Gastroesophageal sphincter (tissue), 4 donors: ENCODE data around the gene PARK7. TPM values are rescaled to one million over a fixed set of nuclear protein-coding genes. Genes with fewer than 3 reads are reported as not detected.

ENCODE experiments used
- ATAC-seq: fragments of 150-250 bp; one replicate; pipeline ENCODE4 v1.9.1; 2016; ENCODE audit warnings: mild to moderate bottlenecking, moderate library complexity
- H3K27ac ChIP-seq, 4 donors: fragments of 200-600 bp; sonication (generic) in 3 of 4; 1 replicate in 3 of 4; 2 replicates in 1 of 4; pipeline ENCODE4 v1.5.1; 2016 to 2019
- H3K27me3 ChIP-seq: fragments of 200-600 bp; sonication (generic); one replicate; pipeline ENCODE4 v1.5.1; 2019
- H3K36me3 ChIP-seq, 2 donors: fragments of 200-600 bp; sonication (generic); one replicate each; pipeline ENCODE4 v1.5.1; 2019; ENCODE audit warnings: control low read depth in 1 of 2
- H3K4me1 ChIP-seq, 3 donors: fragments of 200-600 bp; sonication (generic); 1 replicate in 2 of 3; 2 replicates in 1 of 3; pipeline ENCODE4 v1.5.1; 2016 to 2019; ENCODE audit warnings: control low read depth in 2 of 3
- H3K4me3 ChIP-seq, 2 donors: fragments of 200-600 bp; sonication (generic); one replicate each; pipeline ENCODE4 v1.5.1; 2019; ENCODE audit warnings: mild to moderate bottlenecking in 1 of 2, moderate library complexity in 1 of 2
- H3K9me3 ChIP-seq, 3 donors: fragments of 200-600 bp; sonication (generic); one replicate each; pipeline ENCODE4 v1.5.1; 2017 to 2019; ENCODE audit warnings: control low read depth in 2 of 3
- CTCF ChIP-seq, 4 experiments: fragments of 200-600 bp in 2 of 4; fragments of 450-650 bp in 2 of 4; sonication (generic) in 1 of 4; IDR thresholded peaks; one replicate each; pipeline ENCODE4 v1.5.1; 2017 to 2019; ENCODE audit warnings: antibody characterized with exemption in 4 of 4, mild to moderate bottlenecking in 2 of 4, moderate library complexity in 2 of 4
- EP300 ChIP-seq: sonication (generic); formaldehyde crosslinking; IDR thresholded peaks from one replicate; pipeline ENCODE4 v1.6.1; 2017; ENCODE audit warnings: antibody characterized with exemption, mild to moderate bottlenecking
- POLR2A ChIP-seq, 2 donors: fragments of 450-650 bp; IDR thresholded peaks; one replicate each; pipeline ENCODE4 v1.6.1; 2017; ENCODE audit warnings: antibody characterized with exemption in 2 of 2, mild to moderate bottlenecking in 2 of 2, moderate library complexity in 1 of 2
- POLR2AphosphoS5 ChIP-seq: sonication (generic); formaldehyde crosslinking; IDR thresholded peaks from one replicate; pipeline ENCODE4 v1.6.1; 2017; ENCODE audit warnings: antibody characterized with exemption
- WGBS, 2 donors: methylation state at CpG; one replicate each; pipeline ENCODE4 v1.1.5; 2018; ENCODE audit warnings: low coverage in 1 of 2; 5-methylcytosine and 5-hydroxymethylcytosine counted together
- total RNA-seq, 4 donors: library from RNA; depleted of rRNA; stranded (reverse); fragments of >200 nt; gene quantifications; one replicate each; pipeline ENCODE4 v1.1.0, GENCODE V29; 2016

PARK7 gene
- total RNA-seq, 4 donors from 2014 or later = 208 to 250 (median 224) TPM

- Histone ChIP-seq H3K27me3 (no peaks in the 10 kb centered on the region), H3K4me3 (peak overlapping the region; percentile 3 to 12), H3K9me3 (no peaks in the 10 kb centered on the region), H3K27ac (peak overlapping the region; percentile 59 to 98 (median 86)), H3K36me3 (peaks cover 23 to 40% of the 10 kb centered on the region in 2 donors), H3K4me1 (peaks cover 31 to 94% (median 42%) of the 10 kb centered on the region in 3 donors)
- no peak for TF ChIP-seq CTCF (IDR thresholded peaks at IDR 0.05)
- TF ChIP-seq POLR2A (IDR thresholded peaks at IDR 0.05) = no peak
- TF ChIP-seq EP300 = no peak
- TF ChIP-seq POLR2AphosphoS5 = no peak
- 22 to 25% methylated on average over 4 of the region's 4 CpGs for WGBS, 2 donors
- no peak for ATAC-seq
These were observed 54.8 kb downstream of the PARK7 start for GRCh38 chr1:8016210-8016894.

GRCh38 chr1:8016895-8017241 is 55.4 kb downstream of the PARK7 start:
- Histone ChIP-seq H3K27ac (peak overlapping the region; percentile 46 to 98 (median 78)), H3K36me3 (peaks cover 23 to 35% of the 10 kb centered on the region in 2 donors), H3K9me3 (no peaks in the 10 kb centered on the region), H3K4me1 (peaks cover 31 to 98% (median 42%) of the 10 kb centered on the region in 3 donors), H3K4me3 (peak overlapping the region in 1 of 2 donors; percentile 3), H3K27me3 (no peaks in the 10 kb centered on the region)
- TF ChIP-seq CTCF (IDR thresholded peaks at IDR 0.05) (no peak), EP300 (no peak), POLR2AphosphoS5 (no peak), POLR2A (IDR thresholded peaks at IDR 0.05) (no peak)
- no peak for ATAC-seq

GRCh38 chr1:8017495-8018197 is 56.1 kb downstream of the PARK7 start:
- peak; percentile 39 for TF ChIP-seq POLR2AphosphoS5
- no peak for TF ChIP-seq CTCF (IDR thresholded peaks at IDR 0.05)
- peaks cover 16 to 27% of the 10 kb centered on the region in 2 donors for H3K36me3 ChIP-seq
- peak overlapping the region; percentile 3 to 21 for H3K4me3 ChIP-seq
- peaks cover 31 to 98% (median 42%) of the 10 kb centered on the region in 3 donors for H3K4me1 ChIP-seq
- WGBS, 2 donors = 18 to 29% methylated on average over 5 of the region's 5 CpGs
- H3K27ac ChIP-seq = peak overlapping the region; percentile 61 to 98 (median 81)
- no peaks in the 10 kb centered on the region for H3K9me3 ChIP-seq
- H3K27me3 ChIP-seq = no peaks in the 10 kb centered on the region
- ATAC-seq = no peak

- WGBS, 2 donors = 56 to 72% methylated on average over 3 of the region's 3 CpGs
- TF ChIP-seq POLR2A (IDR thresholded peaks at IDR 0.05) (no peak), EP300 (no peak), CTCF (IDR thresholded peaks at IDR 0.05) (no peak), POLR2AphosphoS5 (peak; percentile 33)
- Histone ChIP-seq H3K27ac (peak overlapping the region; percentile 66 to 98 (median 96)), H3K4me1 (peaks cover 31 to 90% (median 42%) of the 10 kb centered on the region in 3 donors), H3K27me3 (no peaks in the 10 kb centered on the region), H3K4me3 (peak overlapping the region; percentile 21 to 86), H3K36me3 (peaks cover 7 to 17% of the 10 kb centered on the region in 2 donors), H3K9me3 (no peaks in the 10 kb centered on the region)
- no peak for ATAC-seq
These were observed 57.1 kb downstream of the PARK7 start for GRCh38 chr1:8018492-8019228.
